ENCODE results near the gene UBA52.
"Not testable (repeated sequence)": the region's sequence is repeated elsewhere in the genome, so short reads cannot be mapped to it uniquely, and the experiment has no call there.

The UBA52 gene

GRCh38 chr19:18595475-18595874, 23.8 kb downstream of the UBA52 start:
- DNase-seq (ENCODE audit: extremely low spot score), result no peak
- ChIA-PET POLR2A (no interaction called here), CTCF (interaction anchor here (1.1 to 3.6 kb wide), 5 partner anchors 21 to 255 kb away, joined by 3 to 21 read pairs (median 3); no protein-coding TSS in a partner anchor)
- TF ChIP-seq, protein P1, sequence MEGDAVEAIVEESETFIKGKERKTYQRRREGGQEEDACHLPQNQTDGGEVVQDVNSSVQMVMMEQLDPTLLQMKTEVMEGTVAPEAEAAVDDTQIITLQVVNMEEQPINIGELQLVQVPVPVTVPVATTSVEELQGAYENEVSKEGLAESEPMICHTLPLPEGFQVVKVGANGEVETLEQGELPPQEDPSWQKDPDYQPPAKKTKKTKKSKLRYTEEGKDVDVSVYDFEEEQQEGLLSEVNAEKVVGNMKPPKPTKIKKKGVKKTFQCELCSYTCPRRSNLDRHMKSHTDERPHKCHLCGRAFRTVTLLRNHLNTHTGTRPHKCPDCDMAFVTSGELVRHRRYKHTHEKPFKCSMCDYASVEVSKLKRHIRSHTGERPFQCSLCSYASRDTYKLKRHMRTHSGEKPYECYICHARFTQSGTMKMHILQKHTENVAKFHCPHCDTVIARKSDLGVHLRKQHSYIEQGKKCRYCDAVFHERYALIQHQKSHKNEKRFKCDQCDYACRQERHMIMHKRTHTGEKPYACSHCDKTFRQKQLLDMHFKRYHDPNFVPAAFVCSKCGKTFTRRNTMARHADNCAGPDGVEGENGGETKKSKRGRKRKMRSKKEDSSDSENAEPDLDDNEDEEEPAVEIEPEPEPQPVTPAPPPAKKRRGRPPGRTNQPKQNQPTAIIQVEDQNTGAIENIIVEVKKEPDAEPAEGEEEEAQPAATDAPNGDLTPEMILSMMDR (IDR thresholded peaks at IDR 0.05; ENCODE audit: control extremely low read depth, extremely low read depth, low read depth, missing control alignments), result no peak

DNA sequence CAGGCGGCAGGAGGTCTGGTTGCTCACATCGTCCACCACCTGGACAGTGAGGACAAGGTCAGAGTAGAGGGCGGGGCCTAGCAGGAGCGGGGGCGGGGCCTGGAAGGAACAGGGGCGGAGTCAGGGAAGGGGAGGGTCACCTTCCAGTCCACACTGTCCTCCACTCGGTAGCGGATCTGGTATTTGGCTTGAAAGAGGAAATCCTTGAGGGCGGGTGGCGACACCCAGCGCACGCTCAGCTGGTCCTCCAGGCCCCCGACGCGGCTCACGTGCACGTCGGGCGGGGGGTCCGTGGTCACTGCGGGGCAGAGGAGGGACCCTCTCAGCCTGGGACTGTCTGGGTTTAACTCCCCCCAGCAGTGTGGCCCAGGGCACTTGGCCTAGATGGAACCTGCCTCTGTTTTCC, 25.1 kb downstream of the UBA52 start:
- ChIA-PET CTCF (interaction anchor here (1.2 kb wide), 1 partner anchor 20 kb away, joined by 3 read pairs; no protein-coding TSS in a partner anchor), POLR2A (no interaction called here)
- no peak for DNase-seq (ENCODE audit: extremely low spot score)
- TF ChIP-seq, protein P1 (IDR thresholded peaks at IDR 0.05; ENCODE audit: control extremely low read depth, extremely low read depth, low read depth, missing control alignments), result no peak

DNA sequence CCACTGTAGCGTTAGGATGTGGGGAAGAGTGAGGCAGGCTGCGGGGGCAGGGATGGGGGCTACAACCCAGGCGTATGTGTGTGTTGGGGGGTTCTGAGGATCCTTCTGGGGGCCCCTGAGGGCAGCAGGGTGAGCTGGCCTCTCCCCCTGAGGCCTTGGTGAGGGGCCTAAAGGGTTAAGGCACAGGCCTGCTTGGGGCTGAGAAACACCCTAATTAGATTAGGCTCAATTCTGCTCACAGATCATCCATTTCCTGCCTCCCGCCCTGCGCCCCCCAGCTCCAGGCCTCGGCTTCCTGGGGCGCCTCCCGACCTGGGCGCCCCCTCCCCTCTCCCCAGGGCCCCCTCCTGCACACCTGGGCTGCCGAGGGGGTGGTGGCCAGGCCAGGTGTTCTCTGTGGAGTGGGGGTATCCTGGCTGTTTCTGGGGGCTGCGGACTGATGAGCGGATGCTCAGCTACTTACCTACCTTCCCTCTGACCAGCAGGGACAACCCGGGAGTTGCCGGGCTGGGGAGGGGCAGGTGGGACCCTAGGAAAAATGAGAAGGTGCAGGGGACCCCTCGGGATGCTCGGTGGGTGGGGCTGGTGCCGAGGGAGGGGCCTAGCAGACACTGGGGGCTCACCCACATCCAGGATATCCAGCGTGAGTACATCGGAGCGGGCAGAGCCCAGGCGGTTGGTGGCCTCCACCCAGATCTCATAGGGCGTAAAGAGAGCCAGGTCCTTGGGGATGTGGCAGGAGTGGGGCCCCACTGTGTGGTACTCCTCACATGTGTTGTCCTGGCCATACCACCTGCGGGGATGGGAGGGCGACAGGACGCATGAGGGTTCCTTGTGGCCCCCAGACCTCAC, 26.4 kb downstream of the UBA52 start:
- CTCF ChIA-PET, result interaction anchor here (1.2 kb wide), 1 partner anchor 128 kb away, joined by 3 read pairs; no protein-coding TSS in a partner anchor
- POLR2A ChIA-PET, result no interaction called here
- TF ChIP-seq, protein P1 (IDR thresholded peaks at IDR 0.05; ENCODE audit: control extremely low read depth, extremely low read depth, low read depth, missing control alignments), result no peak
- no peak for DNase-seq (ENCODE audit: extremely low spot score)

GRCh38 chr19:18599485-18599884, 27.8 kb downstream of the UBA52 start:
- CTCF ChIA-PET, result interaction anchor here (1.1 to 1.7 kb wide), 2 partner anchors 10 to 247 kb away, joined by 4 to 7 read pairs; no protein-coding TSS in a partner anchor
- TF ChIP-seq, protein P1 (IDR thresholded peaks at IDR 0.05; ENCODE audit: control extremely low read depth, extremely low read depth, low read depth, missing control alignments), result no peak
- POLR2A ChIA-PET, result no interaction called here
- no peak for DNase-seq (ENCODE audit: extremely low spot score)

DNA sequence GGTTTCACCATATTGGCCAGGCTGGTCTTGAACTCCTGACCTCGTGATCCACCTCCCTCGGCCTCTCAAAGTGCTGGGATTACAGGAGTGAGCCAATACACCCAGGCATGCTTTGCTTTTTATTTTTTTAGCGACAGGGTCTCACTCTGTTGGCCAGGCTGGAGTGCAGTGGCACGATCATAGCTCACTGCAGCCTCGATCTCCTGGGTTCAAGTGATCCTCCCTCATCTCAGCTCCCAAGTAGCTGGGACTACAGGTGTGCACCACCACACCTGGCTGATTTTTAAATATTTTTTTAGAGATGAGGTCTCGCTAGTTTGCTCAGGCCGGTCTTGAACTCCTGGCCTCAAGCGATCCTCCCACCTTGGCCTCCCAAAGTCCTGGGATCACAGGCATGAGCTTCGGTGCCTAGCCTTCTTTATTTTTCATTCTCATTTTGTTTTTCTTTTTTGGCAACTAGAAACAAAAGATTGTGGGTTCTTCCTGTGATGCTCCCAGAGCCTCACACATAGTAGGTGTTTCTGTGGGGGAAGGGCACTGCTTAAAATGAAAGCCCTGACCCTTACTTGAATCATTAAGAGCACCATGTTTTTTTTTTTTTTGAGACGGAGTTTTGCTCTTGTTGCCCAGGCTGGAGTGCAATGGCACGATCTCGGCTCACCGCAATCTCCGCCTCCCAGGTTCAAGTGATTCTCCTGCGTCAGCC, 29.2 kb downstream of the UBA52 start:
- POLR2A ChIA-PET; DNase-seq (ENCODE audit: extremely low spot score): not testable (repeated sequence)
- CTCF ChIA-PET, result interaction anchor here (0.8 kb wide), 1 partner anchor 131 kb away, joined by 3 read pairs; no protein-coding TSS in a partner anchor

GRCh38 chr19:18601875-18602274, 30.2 kb downstream of the UBA52 start:
- ChIA-PET CTCF (interaction anchor here (2.5 kb wide), 1 partner anchor 8 kb away, joined by 5 read pairs; no protein-coding TSS in a partner anchor), POLR2A (no interaction called here)
- TF ChIP-seq, protein P1 (IDR thresholded peaks at IDR 0.05; ENCODE audit: control extremely low read depth, extremely low read depth, low read depth, missing control alignments), result no peak
- DNase-seq (ENCODE audit: extremely low spot score), result no peak
